PFSK-1 (cell line): Measurements from ENCODE around the gene SKA2.

ENCODE experiments used
- POLR2AphosphoS5 ChIP-seq: IDR thresholded peaks from 2 replicates; pipeline ENCODE4 v1.6.1; 2012; ENCODE audit warnings: low read depth, mild to moderate bottlenecking, control low read depth, low read length, moderate library complexity
- SIN3A ChIP-seq: IDR thresholded peaks from 2 replicates; pipeline ENCODE4 v1.6.1; 2012; ENCODE audit warnings: mild to moderate bottlenecking, low read length, moderate library complexity, borderline replicate concordance; ENCODE audit not compliant: insufficient read depth
- TAF1 ChIP-seq: IDR thresholded peaks from 2 replicates; pipeline ENCODE4 v1.6.1; 2012; ENCODE audit warnings: low read length, control low read depth, borderline replicate concordance; ENCODE audit not compliant: insufficient read depth

GRCh38 chr17:59167571-59168001 is 12.6 kb upstream of the SKA2 start:
- no peak for TF ChIP-seq SIN3A
- no peak for TF ChIP-seq POLR2AphosphoS5
- no peak for TF ChIP-seq TAF1
